Measurements from ENCODE around the gene ATP1A1.

Gene ATP1A1

DNA sequence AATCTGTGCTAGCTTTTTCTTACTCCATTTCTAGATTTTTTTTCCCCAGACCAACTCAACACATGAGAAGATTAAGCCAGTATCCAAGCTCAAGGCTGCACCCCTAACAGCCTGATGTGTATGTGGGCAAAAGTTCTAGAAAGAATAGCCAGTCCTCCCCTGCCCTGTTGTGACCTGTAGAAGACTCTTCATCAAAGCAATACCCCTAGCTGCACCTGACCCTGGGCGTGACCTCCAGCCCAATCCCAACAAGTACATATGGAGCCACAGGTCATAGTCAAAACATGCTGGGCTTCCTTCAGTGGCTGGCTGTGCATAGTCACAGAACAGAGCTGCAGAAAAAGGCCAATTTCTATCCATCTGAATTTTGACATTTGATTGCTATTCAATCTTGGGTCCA, 72.5 kb downstream of the ATP1A1 start:
- DNase-seq = no peak

DNA sequence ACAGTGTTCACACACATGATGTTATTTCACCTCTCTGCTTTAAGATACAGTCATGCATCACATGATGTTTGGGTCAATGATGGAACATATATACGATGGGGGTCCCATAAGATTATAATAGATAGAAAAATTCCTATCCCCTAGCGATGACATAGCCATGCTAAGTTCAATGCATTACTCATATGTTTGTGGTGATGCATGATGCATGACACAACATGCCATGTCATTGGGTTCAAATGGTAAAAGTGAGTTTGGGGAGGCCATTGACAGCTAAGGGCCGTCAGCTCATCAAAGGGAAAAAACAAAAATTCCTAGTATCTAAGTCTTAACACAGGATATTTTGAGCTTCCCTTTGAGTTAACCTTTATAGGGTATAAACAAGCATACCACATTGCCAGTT, 73.6 kb downstream of the ATP1A1 start:
- no peak for DNase-seq

DNA sequence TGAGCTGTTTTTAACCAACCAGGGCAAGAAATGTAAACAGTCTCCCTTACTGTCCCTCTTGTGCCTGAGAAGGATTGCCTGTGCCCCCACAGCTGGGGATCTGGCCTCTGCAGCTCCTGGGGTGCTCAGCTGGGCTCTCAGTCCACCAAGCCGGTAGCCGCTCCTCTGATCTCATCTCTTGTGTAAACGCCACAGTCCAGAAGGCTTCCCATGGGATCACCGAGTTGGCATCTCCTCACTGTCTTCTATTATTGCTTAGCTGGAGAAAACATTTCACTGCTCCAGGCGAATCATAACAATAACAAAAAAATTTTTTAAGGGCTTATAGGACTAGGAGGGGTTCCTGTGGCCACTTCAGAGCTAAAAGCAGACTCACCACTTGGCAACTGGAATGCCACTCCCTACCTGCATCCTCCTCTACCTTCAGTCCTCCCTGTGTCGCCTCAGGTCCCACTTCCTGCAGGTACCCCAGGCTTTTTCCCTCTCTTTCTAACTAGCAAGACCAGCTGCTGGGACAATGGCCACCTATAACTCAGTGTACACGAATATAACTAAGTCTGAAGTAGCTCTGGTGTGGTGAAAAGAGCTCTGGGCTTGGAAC, 75.8 kb downstream of the ATP1A1 start:
- DNase-seq = peak; percentile 11

DNA sequence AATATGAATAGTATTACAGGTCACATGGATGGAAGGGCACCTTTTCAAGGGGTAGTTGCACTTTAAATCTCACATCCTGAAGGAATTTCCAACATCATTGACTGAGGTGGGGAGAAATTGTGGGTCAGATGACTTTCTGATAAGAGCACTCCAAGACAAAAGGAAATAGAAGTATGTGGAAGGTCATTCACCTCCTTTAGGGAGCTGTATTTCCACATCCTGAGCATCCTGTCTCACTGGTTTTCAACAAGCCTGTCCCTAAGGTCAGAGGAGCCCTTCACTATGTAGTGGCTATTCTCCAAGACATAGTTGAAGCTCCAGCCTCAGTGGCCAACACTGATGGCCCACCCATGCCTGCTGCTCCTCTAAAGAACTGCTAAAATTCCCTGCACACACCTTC, 76.5 kb downstream of the ATP1A1 start:
- no peak for DNase-seq

- DNase-seq = no peak
Measured at GRCh38 chr1:116451702-116452101, 78.7 kb downstream of the ATP1A1 start.

DNA sequence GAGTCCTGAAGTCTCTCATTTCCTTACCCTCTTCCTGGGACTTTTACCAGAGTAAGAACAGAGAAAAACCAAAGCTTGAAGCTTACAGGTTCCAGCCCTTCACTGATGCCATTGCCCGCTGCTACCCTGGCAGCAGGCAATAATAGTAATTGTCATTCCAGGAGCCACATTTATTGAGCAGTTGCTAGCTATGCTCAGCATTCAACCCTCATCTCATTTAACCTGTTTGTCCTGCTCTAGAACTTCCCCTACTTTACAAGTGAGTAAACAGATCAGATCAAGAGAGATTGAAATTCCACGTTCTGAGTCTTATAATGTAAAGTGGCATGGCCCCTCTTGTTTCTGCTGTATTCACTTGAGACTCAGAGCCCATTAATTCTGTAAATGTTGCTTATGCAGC, 80.4 kb downstream of the ATP1A1 start:
- no peak for DNase-seq

DNA sequence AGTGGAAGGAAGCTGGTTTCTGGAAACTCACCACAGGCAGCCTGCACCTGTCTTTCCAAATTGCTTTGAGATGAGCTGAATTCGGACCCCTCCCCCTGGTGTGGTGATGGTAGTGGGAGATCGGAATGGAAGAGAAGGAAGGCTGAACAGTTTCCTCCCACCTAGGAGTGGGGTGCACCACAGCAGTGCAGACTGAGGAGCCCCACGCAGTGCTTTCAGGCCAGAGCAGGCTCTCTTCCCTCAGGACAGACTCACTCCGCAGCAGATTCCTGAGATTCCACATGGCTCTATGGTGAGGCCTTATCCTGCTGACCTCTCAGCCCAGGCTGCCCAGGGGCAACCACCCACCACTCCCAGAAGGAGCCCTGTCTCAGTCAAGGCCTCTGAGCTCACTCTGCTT, 80.9 kb downstream of the ATP1A1 start:
- DNase-seq = no peak

Data from fibroblast of skin of right biceps (primary cell).